GM23338 (cell line): ENCODE data around the gene MTIF3.

Experiments used
- POLR2AphosphoS5 ChIP-seq: IDR thresholded peaks from 2 replicates; pipeline ENCODE4 v1.6.1; 2016; ENCODE audit warnings: antibody characterized with exemption, low read depth
- ZNF114 ChIP-seq: fragments of 250-450 bp; sonication (Bioruptor Pico); IDR thresholded peaks from 2 replicates; pipeline ENCODE4 v1.5.0; 2020; ENCODE audit warnings: mild to moderate bottlenecking, moderate library complexity
- TF ChIP-seq, protein P1 (sequence below), 2 experiments: fragments of 200-600 bp in 1 of 2; sonication (generic) in 1 of 2; conservative IDR thresholded peaks; 2 replicates each; pipeline versions ENCODE4 v1.5.1 to v1.6.1; 2016 to 2017; ENCODE audit warnings: antibody characterized with exemption in 2 of 2, low read depth in 2 of 2, mild to moderate bottlenecking in 2 of 2, moderate library complexity in 1 of 2
- TF ChIP-seq, protein P2 (sequence below): IDR thresholded peaks from one replicate; pipeline ENCODE4 v1.6.1; 2018; ENCODE audit warnings: antibody characterized with exemption; ENCODE audit not compliant: unreplicated experiment

DNA sequence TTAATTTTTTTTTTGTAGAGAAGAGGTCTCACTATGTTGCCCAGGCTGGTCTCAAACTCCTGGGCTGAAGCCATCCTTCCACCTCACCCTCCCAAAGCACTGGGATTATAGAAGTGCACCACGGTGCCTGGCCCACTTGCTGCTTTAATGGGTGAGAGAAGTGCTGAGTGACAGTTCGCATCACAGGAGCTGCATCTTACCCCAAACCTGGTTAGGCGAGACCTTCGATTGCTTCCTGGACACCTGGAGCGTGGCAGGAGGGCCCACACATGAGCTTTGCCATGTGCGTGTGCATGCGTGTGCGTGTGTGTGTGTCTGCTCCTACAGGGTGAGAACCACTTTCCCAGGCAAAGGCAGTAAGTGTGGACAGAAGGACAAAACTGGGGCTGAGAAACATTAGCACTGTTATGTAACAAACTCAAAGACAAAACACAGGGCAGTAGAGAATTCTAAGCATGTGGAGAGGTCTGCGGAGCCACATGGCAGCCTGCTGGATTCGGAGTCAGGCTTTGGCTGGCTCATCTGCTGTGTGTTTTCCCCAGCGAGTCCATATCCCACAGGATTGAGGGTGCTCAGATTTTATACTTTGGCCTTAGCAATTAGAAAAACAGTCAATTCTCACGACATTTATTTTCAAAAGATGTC is 11.7 kb upstream of the MTIF3 start:
- TF ChIP-seq ZNF114 (CRISPR knock-in tag) (no peak), POLR2AphosphoS5 (no peak)
- TF ChIP-seq, protein P1, sequence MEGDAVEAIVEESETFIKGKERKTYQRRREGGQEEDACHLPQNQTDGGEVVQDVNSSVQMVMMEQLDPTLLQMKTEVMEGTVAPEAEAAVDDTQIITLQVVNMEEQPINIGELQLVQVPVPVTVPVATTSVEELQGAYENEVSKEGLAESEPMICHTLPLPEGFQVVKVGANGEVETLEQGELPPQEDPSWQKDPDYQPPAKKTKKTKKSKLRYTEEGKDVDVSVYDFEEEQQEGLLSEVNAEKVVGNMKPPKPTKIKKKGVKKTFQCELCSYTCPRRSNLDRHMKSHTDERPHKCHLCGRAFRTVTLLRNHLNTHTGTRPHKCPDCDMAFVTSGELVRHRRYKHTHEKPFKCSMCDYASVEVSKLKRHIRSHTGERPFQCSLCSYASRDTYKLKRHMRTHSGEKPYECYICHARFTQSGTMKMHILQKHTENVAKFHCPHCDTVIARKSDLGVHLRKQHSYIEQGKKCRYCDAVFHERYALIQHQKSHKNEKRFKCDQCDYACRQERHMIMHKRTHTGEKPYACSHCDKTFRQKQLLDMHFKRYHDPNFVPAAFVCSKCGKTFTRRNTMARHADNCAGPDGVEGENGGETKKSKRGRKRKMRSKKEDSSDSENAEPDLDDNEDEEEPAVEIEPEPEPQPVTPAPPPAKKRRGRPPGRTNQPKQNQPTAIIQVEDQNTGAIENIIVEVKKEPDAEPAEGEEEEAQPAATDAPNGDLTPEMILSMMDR (conservative IDR thresholded peaks at IDR 0.05; ENCODE audit: low read depth in 2 of 2) = no peak
- TF ChIP-seq, protein P2, sequence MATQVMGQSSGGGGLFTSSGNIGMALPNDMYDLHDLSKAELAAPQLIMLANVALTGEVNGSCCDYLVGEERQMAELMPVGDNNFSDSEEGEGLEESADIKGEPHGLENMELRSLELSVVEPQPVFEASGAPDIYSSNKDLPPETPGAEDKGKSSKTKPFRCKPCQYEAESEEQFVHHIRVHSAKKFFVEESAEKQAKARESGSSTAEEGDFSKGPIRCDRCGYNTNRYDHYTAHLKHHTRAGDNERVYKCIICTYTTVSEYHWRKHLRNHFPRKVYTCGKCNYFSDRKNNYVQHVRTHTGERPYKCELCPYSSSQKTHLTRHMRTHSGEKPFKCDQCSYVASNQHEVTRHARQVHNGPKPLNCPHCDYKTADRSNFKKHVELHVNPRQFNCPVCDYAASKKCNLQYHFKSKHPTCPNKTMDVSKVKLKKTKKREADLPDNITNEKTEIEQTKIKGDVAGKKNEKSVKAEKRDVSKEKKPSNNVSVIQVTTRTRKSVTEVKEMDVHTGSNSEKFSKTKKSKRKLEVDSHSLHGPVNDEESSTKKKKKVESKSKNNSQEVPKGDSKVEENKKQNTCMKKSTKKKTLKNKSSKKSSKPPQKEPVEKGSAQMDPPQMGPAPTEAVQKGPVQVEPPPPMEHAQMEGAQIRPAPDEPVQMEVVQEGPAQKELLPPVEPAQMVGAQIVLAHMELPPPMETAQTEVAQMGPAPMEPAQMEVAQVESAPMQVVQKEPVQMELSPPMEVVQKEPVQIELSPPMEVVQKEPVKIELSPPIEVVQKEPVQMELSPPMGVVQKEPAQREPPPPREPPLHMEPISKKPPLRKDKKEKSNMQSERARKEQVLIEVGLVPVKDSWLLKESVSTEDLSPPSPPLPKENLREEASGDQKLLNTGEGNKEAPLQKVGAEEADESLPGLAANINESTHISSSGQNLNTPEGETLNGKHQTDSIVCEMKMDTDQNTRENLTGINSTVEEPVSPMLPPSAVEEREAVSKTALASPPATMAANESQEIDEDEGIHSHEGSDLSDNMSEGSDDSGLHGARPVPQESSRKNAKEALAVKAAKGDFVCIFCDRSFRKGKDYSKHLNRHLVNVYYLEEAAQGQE = no peak
